NCI-H1105 treated with DMSO at 0.1 percent for 48 hours (cell line): ENCODE measurements around the gene MRPL4.
A peak's percentile ranks its signal among the peaks of the same experiment; 100 is the strongest.

ENCODE experiments used
- DNase-seq: peaks from one replicate; lab custom pipeline; 2025; lab: John Stamatoyannopoulos, UW

MRPL4 gene

DNA sequence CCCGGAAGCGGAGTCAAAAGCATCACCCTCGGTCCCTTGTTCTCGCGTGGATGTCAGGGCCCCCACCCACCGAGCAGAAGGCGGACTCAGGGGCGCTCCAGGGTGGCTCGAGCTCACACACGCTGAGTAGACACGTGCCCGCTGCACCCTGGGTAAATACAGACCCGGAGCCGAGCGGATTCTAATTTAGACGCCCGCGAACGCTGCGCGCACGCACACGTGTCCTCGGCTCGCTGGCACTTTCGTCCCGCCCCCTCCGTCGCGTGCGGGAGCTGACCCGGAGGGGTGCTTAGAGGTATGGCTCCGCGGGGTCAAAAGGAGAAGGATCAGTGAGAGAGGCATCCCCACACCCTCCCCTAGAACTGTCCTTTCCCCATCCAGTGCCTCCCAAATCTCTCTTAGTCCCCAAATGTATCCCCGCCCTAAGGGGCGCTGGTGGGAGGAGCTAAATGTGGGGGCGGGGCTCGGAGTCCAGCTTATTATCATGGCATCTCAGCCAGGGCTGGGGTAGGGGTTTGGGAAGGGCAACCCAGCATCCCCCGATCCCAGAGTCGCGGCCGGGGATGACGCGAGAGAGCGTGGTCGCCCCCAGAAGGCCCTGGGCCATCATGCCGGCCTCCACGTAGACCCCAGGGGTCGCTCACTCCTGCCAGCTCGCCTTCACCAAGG lies 37.3 kb downstream of the MRPL4 start:
- peak; percentile 62 for DNase-seq

GRCh38 chr19:10289836-10290356 lies 37.9 kb downstream of the MRPL4 start, which contains the start of gene ICAM5:
ICAM5 (plus strand) TSS chr19:10289952; CDS start chr19:10290044, 92 bp downstream.
- DNase-seq, result peak; percentile 44

DNA sequence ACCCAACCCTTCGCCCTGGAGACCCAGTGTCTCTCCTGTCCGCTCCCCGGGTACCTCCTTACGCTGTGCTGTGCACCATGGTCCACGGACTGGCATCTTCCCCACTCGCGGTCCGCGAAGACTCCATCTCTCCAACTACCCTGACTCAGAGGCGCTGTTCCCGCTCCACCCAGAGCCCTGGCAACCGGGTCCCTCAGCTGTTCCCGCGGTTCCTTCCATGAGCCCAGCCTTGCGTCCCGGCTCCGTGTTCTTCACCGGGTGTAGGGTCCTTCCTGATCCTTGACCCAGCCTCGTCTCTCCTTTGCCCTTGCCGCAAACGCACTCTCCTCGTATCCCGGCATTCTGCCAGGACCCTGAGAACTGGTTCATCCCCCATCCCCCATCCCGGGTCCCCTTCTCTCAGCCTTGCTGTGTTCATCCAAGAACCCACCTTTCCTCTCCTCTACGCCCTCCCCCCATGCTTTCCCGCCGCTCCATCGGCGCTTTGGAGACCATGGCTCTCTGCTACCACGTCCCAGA lies 38.4 kb downstream of the MRPL4 start:
- DNase-seq, result no peak

- DNase-seq, result peak; percentile 34
These were observed 39.0 kb downstream of the MRPL4 start for GRCh38 chr19:10290876-10291553.

DNA sequence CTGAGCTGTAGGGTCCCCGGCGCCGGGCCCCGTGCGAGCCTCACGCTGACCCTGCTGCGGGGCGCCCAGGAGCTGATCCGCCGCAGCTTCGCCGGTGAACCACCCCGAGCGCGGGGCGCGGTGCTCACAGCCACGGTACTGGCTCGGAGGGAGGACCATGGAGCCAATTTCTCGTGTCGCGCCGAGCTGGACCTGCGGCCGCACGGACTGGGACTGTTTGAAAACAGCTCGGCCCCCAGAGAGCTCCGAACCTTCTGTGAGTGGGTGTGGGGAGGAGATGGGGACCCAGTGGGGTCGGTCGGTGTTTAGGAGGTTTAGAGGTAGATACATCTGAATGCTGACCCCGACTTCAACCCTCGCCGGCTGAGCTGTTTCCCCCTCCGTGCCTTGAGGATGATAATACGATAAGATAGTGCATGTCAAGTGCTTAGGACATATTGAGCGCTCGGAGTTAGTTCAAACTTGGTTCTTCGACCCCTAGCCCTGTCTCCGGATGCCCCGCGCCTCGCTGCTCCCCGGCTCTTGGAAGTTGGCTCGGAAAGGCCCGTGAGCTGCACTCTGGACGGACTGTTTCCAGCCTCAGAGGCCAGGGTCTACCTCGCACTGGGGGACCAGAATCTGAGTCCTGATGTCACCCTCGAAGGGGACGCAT lies 39.7 kb downstream of the MRPL4 start:
- DNase-seq, result no peak

DNA sequence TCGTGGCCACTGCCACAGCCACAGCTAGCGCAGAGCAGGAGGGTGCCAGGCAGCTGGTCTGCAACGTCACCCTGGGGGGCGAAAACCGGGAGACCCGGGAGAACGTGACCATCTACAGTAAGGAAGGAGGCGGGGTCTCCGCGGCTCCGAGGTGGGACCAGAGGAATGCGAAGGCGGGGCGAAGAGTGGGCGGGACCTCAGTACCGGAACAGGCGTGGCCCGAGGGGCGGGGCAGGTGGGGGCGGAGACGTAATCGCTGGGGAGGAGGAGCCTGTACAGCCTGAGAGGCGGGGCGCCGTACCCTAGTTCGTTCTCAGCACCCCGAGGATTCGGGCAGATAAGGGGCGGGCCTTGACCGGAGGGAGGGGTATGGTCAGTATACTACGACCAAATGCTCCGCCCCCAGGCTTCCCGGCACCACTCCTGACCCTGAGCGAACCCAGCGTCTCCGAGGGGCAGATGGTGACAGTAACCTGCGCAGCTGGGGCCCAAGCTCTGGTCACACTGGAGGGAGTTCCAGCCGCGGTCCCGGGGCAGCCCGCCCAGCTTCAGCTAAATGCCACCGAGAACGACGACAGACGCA lies 40.3 kb downstream of the MRPL4 start:
- DNase-seq, result no peak

GRCh38 chr19:10292789-10293636 lies 41.0 kb downstream of the MRPL4 start:
- no peak for DNase-seq

DNA sequence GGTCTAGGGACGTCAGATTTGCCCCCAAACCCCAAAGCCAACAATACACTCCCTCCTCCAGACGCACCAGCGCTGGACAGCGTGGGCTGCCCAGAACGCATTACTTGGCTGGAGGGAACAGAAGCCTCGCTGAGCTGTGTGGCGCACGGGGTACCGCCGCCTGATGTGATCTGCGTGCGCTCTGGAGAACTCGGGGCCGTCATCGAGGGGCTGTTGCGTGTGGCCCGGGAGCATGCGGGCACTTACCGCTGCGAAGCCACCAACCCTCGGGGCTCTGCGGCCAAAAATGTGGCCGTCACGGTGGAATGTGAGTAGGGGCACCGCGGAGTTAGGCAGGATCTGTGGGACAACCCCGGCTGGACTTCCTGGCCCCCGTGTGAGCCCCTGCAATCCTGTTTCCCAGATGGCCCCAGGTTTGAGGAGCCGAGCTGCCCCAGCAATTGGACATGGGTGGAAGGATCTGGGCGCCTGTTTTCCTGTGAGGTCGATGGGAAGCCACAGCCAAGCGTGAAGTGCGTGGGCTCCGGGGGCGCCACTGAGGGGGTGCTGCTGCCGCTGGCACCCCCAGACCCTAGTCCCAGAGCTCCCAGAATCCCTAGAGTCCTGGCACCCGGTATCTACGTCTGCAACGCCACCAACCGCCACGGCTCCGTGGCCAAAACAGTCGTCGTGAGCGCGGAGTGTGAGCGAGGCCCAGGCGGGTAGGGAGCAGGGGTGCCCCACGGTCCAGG lies 41.8 kb downstream of the MRPL4 start:
- no peak for DNase-seq

- no peak for DNase-seq
These were observed 42.3 kb downstream of the MRPL4 start for GRCh38 chr19:10294368-10294697.

DNA sequence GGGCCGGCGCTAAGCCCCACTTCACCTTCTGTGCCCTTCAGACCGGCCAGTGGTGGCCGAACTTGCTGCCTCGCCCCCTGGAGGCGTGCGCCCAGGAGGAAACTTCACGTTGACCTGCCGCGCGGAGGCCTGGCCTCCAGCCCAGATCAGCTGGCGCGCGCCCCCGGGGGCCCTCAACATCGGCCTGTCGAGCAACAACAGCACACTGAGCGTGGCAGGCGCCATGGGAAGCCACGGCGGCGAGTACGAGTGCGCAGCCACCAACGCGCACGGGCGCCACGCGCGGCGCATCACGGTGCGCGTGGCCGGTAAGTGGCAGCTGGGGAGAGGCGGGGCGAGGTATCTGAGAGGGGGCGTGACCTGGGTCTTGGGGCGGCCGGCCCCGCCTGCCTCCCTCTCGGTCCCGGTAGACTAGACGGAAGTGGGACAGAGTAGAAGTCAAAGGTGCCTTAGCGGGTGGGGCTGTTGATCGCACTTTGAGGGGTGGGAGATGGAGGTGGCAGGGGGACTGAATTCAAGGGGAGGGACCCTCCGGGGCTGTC lies 43.4 kb downstream of the MRPL4 start:
- DNase-seq, result peak; percentile 6

DNA sequence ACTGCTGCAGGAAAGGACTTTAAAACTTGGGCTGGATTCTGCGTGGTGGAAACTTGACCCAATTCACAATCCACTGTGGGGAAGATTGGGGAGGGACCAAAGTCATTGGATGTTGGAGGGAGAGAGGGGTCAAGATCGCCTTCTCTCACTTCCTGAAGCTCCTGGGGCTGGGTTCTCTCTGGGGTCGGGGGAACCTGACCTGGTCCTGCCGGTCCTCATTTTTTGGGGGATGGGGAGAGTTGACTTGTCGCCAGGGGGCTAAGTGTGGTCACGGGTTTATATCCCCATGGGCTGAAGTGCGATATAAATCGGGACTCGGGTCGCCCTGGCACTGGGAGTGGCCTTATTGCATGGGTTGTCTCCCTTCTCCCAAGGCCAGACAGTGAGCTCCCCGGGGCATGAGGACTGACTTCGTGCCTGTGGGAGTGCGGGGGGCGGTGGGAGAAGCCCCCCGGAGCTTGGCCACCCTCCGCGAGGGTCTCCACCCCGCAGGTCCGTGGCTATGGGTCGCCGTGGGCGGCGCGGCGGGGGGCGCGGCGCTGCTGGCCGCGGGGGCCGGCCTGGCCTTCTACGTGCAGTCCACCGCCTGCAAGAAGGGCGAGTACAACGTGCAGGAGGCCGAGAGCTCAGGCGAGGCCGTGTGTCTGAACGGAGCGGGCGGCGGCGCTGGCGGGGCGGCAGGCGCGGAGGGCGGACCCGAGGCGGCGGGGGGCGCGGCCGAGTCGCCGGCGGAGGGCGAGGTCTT lies 44.0 kb downstream of the MRPL4 start:
- no peak for DNase-seq

DNA sequence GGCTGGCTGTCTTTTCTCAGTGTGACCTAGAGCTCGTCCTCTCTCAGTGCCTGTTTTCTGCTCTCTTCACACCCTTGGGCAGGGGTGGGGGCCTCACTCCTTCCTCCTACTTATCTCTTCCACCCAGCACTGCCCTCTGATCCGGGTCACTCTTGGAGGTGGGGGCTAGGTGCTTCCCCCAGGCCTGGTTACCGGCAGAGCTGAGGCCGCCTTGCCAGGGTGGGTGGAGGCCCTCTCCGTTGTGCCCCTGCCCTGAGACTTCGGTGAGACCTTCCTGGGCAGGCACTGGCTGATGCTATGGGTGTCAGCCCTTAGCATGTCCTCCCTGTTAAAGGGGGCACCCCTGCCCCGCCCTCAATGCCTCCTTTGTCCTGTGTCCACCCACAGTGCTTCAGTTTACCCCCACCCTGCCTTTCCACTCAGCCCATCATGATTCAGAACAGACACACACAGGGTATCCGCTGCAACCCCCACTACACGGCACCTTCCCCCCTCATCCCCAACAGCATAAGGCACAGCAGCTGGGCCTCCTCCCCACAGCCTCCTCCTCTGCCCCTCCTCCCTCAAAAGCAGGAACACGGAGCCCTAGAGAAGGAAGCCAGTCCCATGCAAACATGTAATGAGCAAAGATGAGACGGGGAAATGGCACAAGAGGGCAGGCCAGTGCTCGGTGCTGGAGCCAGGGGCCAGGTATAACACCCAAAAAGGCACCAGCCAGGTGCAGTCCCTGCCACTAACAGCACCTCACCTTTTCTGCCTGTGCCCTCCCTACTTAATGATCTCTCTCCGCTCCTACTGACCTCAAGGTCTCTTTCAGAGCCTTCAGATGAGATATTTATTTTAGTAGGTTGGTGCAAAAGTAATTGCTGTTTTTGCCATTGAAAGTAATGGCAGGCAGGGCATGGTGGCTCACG lies 47.8 kb downstream of the MRPL4 start:
- DNase-seq, result no peak

DNA sequence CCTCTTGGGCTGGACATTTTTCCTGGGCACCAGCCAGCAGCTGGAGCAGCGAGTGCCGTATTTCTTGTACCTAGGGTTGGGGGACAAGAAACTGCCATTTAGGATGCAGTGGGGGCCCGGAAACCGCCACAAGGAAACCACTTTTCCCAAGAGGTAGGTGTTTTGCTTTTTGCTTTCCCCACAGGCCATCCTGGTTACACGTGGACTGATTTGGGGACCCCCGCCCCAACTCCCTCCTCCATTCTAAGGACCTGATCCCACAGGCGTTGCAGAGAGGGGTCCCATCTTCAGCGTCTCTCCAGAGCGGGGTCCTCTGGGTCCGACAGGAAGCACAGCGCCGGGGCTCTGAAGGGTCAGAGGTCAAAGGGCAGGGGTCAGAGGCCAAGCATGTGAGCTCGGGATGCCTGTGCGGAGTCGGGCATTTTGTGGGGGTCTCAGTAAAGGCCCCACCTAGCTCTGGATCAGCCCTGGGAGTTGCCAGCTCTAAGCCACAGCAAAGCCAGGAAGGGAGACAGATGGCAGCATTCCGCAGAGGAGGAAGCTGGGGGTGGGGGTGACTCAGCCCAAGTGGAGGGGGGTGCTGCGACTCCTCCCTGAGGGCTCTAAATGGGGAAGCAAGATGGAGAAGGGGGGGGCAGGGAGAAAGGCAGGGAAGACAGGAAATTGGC lies 53.3 kb downstream of the MRPL4 start:
- DNase-seq, result no peak

- DNase-seq, result no peak
These were observed 54.3 kb downstream of the MRPL4 start for GRCh38 chr19:10306327-10306726.

- no peak for DNase-seq
These were observed 57.4 kb downstream of the MRPL4 start, which contains the start of gene ZGLP1 for GRCh38 chr19:10309423-10309822. ZGLP1 (minus strand) TSS chr19:10309815.
